B cell (primary cell): ENCODE measurements around the gene PNLIPRP1. TPM values are rescaled to one million over a fixed set of nuclear protein-coding genes. Genes with fewer than 3 reads are reported as not detected.

Experiments used
- ATAC-seq: fragments of 200-7000 bp; cut with Tn5 transposase; one replicate; pipeline ENCODE4 v1.10.0; 2021; ENCODE audit warnings: low read depth, mild to moderate bottlenecking, moderate number of reproducible peaks, moderate library complexity
- CTCF ChIA-PET: fragments of 350-600 bp; sonication (Branson Sonifier 250); formaldehyde crosslinking; loops from one replicate; lab custom pipeline; 2021; ENCODE audit warnings: antibody characterized with exemption, inconsistent platforms; lab: Charles Lee
- POLR2A ChIA-PET: fragments of 350-600 bp; sonication (Branson Sonifier 250); formaldehyde crosslinking; loops from one replicate; lab custom pipeline; 2021; ENCODE audit warnings: antibody characterized with exemption; lab: Charles Lee
- DNase-seq: peaks from one replicate; pipeline ENCODE4 v3.0.0; 2013
- H2AFZ ChIP-seq: 2 replicates; pipeline ENCODE4 v1.6.1; 2012; ENCODE audit warnings: mild to moderate bottlenecking, low read depth, low read length; ENCODE audit not compliant: insufficient read depth, poor library complexity, severe bottlenecking
- H3K27ac ChIP-seq, 2 donors: 1 replicate in 1 of 2; 2 replicates in 1 of 2; pipeline ENCODE4 v1.5.1; 2012 to 2013; ENCODE audit warnings: low read length in 2 of 2, mild to moderate bottlenecking in 2 of 2, moderate library complexity in 1 of 2
- H3K27me3 ChIP-seq, 4 experiments: fragments of 200-600 bp in 1 of 4; sonication (generic) in 1 of 4; replicated peaks in 1 of 4; 1 replicate in 2 of 4; 2 replicates in 2 of 4; pipeline versions ENCODE4 v1.6.1 to v1.7.0; 2013 to 2016; ENCODE audit warnings: low read length in 3 of 4, mild to moderate bottlenecking in 2 of 4, mixed read lengths in 1 of 4, moderate library complexity in 1 of 4; ENCODE audit not compliant: insufficient read depth in 4 of 4, control insufficient read depth in 3 of 4; ENCODE audit errors: control extremely low read depth in 1 of 4
- H3K36me3 ChIP-seq, 2 experiments: replicated peaks in 1 of 2; 1 replicate in 1 of 2; 2 replicates in 1 of 2; pipeline versions ENCODE4 v1.6.1 to v1.7.1; 2013; ENCODE audit warnings: low read length in 1 of 2; ENCODE audit not compliant: insufficient read depth in 2 of 2, control insufficient read depth in 1 of 2; ENCODE audit errors: control extremely low read depth in 1 of 2, extremely low read depth in 1 of 2
- H3K4me1 ChIP-seq, 2 donors: fragments of 200-600 bp in 1 of 2; sonication (generic) in 1 of 2; 1 replicate in 1 of 2; 2 replicates in 1 of 2; pipeline versions ENCODE4 v1.5.1 to v1.6.1; 2013 to 2017; ENCODE audit warnings: low read length in 2 of 2; ENCODE audit not compliant: control insufficient read depth in 2 of 2, insufficient read depth in 2 of 2
- H3K4me2 ChIP-seq: replicated peaks from 2 replicates; pipeline ENCODE3; 2012; ENCODE audit warnings: mild to moderate bottlenecking, low read depth, low read length; ENCODE audit not compliant: poor library complexity, severe bottlenecking
- H3K4me3 ChIP-seq, 5 experiments: fragments of 200-600 bp in 1 of 5; sonication (generic) in 1 of 5; 1 replicate in 3 of 5; 2 replicates in 2 of 5; pipeline versions ENCODE4 v1.5.1 to v1.7.0; 2011 to 2016; ENCODE audit warnings: low read length in 4 of 5, mild to moderate bottlenecking in 4 of 5, low read depth in 2 of 5, control low read depth in 1 of 5, moderate library complexity in 1 of 5; ENCODE audit not compliant: insufficient read depth in 1 of 5; ENCODE audit errors: control extremely low read depth in 1 of 5, extremely low read depth in 1 of 5
- H3K79me2 ChIP-seq: fragments of 200-600 bp; sonication (generic); one replicate; pipeline ENCODE4 v1.6.0; 2016; ENCODE audit warnings: low read length; ENCODE audit not compliant: control insufficient read depth, insufficient read depth
- H3K9ac ChIP-seq: fragments of 200-600 bp; sonication (generic); 2 replicates; pipeline ENCODE4 v1.6.1; 2017; ENCODE audit warnings: mild to moderate bottlenecking, low read length, moderate library complexity
- H3K9me3 ChIP-seq, 3 donors: one replicate each; pipeline versions ENCODE4 v1.6.1 to v1.7.1; 2013; ENCODE audit warnings: low read length in 2 of 3; ENCODE audit not compliant: control insufficient read depth in 2 of 3, insufficient read depth in 1 of 3; ENCODE audit errors: control extremely low read depth in 1 of 3
- H4K20me1 ChIP-seq: 2 replicates; pipeline ENCODE4 v1.6.0; 2012; ENCODE audit warnings: mild to moderate bottlenecking, low read length; ENCODE audit not compliant: insufficient read depth, control insufficient read depth, poor library complexity, severe bottlenecking
- H3K27ac Mint-ChIP-seq: one replicate; pipeline ENCODE4 v1.8.0; 2021; ENCODE audit warnings: mixed read lengths
- H3K27me3 Mint-ChIP-seq: one replicate; pipeline ENCODE4 v1.8.0; 2021; ENCODE audit warnings: mixed read lengths
- H3K4me1 Mint-ChIP-seq: one replicate; pipeline ENCODE4 v1.8.0; 2021; ENCODE audit warnings: mixed read lengths
- H3K4me3 Mint-ChIP-seq: one replicate; pipeline ENCODE4 v1.8.0; 2021; ENCODE audit warnings: mixed read lengths
- H3K9me3 Mint-ChIP-seq: one replicate; pipeline ENCODE4 v1.8.0; 2022; ENCODE audit warnings: mixed read lengths; ENCODE audit not compliant: insufficient read depth
- EZH2 ChIP-seq: IDR thresholded peaks from 2 replicates; pipeline ENCODE4 v1.6.1; 2012; ENCODE audit warnings: borderline replicate concordance, low read depth, mild to moderate bottlenecking, moderate library complexity, low read length; ENCODE audit not compliant: insufficient read depth, poor library complexity, severe bottlenecking
- WGBS: methylation state at CpG from one replicate; pipeline ENCODE4 v1.1.5; 2013; ENCODE audit warnings: missing lambda C conversion rate; ENCODE audit not compliant: insufficient coverage; 5-methylcytosine and 5-hydroxymethylcytosine counted together
- intact Hi-C: fragments of 100-400 bp; cut with micrococcal nuclease; formaldehyde crosslinking; loops from one replicate; pipeline ENCODE4 v1.10.0; 2022
- polyA plus RNA-seq: library from polyadenylated mRNA; depleted of rRNA; stranded (reverse); fragments of >200 nt; gene quantifications from 2 replicates; pipeline ENCODE4 v1.2.3, GENCODE V29; 2012
- total RNA-seq, 2 donors: library from RNA; stranded (reverse); fragments of 120-200 nt in 1 of 2; gene quantifications; 1 replicate in 1 of 2; 2 replicates in 1 of 2; pipeline versions ENCODE4 v1.2.3 to v1.2.4, GENCODE V29; 2013 to 2022
- TF ChIP-seq, protein P1 (sequence below): fragments of 200-600 bp; IDR thresholded peaks from one replicate; pipeline ENCODE4 v1.8.0; 2022; ENCODE audit warnings: antibody characterized with exemption, mild to moderate bottlenecking

Gene PNLIPRP1
- total and polyA plus RNA-seq, 2 donors (not counting 1 experiment from before 2014, with no cell fraction given) = not detected

DNA sequence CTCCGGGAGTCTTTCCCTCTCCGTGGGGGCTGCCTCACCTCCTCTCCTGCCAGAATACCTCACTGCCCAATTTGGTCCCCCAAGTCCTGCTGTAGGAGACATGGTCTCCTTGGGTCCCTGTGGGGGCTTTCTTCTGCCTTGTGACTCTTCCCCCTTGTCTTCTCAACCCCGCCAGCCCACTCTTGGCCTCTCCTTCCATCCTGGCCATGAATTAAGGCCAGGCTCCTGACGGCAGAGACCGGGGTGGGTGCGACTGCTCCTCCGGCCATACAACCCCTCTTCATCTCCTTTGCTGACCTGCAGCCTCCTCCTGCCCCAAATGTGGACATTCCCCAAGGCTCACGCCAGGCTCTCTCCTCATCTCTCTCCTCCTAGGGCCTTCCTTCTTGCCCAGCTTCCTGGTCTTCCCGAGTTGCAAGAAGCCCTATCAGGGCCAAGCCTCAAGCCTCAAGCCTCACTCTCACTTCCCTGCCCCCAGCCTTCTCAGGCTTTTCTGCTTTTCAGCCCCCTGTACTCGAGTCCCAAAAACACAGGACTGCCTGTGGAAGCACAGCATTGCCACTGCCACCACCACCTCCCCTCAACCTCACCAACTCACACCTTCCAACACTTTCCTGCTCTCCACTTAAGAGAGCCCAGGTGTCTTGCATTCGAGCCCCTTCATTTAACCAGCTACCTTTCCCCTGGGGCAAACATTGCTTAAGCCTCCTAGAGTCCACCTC is 31.3 kb downstream of the PNLIPRP1 start:
- 86% methylated on average over 11 of the region's 11 CpGs for WGBS
- peaks cover 0 to 4% (median 0%) of the 10 kb centered on the region in 3 donors for H3K9me3 ChIP-seq
- no peaks in the 10 kb centered on the region for H3K36me3 ChIP-seq
- POLR2A ChIA-PET = no interaction called here
- H3K9me3 Mint-ChIP-seq = no peaks in the 10 kb centered on the region
- H4K20me1 ChIP-seq = no peaks in the 10 kb centered on the region
- peaks cover 0 to 4% (median under 1%) of the 10 kb centered on the region in 4 experiments for H3K27me3 ChIP-seq
- H3K9ac ChIP-seq = no peak overlapping the region
- DNase-seq (no peak), ATAC-seq (no peak)
- no peak overlapping the region for H3K27ac ChIP-seq
- no peak overlapping the region for H3K4me3 ChIP-seq
- H3K79me2 ChIP-seq = no peaks in the 10 kb centered on the region
- no peaks in the 10 kb centered on the region for H3K4me1 Mint-ChIP-seq
- H3K27me3 Mint-ChIP-seq = peaks cover 13% of the 10 kb centered on the region
- intact Hi-C loops = no loop called here
- CTCF ChIA-PET = no interaction called here
- no peak overlapping the region for H3K4me2 ChIP-seq
- TF ChIP-seq, protein P1, sequence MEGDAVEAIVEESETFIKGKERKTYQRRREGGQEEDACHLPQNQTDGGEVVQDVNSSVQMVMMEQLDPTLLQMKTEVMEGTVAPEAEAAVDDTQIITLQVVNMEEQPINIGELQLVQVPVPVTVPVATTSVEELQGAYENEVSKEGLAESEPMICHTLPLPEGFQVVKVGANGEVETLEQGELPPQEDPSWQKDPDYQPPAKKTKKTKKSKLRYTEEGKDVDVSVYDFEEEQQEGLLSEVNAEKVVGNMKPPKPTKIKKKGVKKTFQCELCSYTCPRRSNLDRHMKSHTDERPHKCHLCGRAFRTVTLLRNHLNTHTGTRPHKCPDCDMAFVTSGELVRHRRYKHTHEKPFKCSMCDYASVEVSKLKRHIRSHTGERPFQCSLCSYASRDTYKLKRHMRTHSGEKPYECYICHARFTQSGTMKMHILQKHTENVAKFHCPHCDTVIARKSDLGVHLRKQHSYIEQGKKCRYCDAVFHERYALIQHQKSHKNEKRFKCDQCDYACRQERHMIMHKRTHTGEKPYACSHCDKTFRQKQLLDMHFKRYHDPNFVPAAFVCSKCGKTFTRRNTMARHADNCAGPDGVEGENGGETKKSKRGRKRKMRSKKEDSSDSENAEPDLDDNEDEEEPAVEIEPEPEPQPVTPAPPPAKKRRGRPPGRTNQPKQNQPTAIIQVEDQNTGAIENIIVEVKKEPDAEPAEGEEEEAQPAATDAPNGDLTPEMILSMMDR = no peak
- no peak for TF ChIP-seq EZH2
- no peak overlapping the region for H3K4me3 Mint-ChIP-seq
- no peaks in the 10 kb centered on the region for H3K4me1 ChIP-seq
- no peak overlapping the region for H2AFZ ChIP-seq
- no peak overlapping the region for H3K27ac Mint-ChIP-seq

DNA sequence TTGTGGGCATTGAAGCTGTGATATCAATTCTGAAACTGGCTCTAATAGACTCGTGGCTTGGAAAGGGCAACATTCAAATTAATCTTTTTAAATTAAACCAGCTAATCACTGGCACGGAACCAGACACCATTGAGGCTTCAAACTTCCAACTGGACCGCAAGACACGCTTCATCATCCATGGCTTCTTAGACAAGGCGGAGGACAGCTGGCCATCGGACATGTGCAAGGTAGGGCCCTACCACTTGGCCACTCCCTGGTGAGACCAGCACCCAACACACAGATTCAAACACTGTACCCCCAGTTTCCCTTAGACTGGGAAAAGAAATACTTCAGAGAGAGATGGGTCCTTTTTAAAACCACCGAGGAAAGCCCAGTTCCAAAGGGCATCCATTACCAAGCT is 35.1 kb downstream of the PNLIPRP1 start:
- Histone ChIP-seq H4K20me1 (no peaks in the 10 kb centered on the region), H3K79me2 (no peaks in the 10 kb centered on the region), H3K9ac (no peak overlapping the region), H3K36me3 (no peaks in the 10 kb centered on the region), H3K27me3 (peaks cover 0 to 4% (median under 1%) of the 10 kb centered on the region in 4 experiments), H3K4me3 (no peak overlapping the region), H3K4me1 (no peaks in the 10 kb centered on the region), H3K9me3 (peaks cover 0 to 3% (median 0%) of the 10 kb centered on the region in 3 donors), H3K27ac (no peak overlapping the region), H3K4me2 (no peak overlapping the region), H2AFZ (no peak overlapping the region)
- Mint-ChIP-seq H3K4me1 (no peaks in the 10 kb centered on the region), H3K27ac (no peak overlapping the region), H3K27me3 (peaks cover 19% of the 10 kb centered on the region), H3K9me3 (no peaks in the 10 kb centered on the region), H3K4me3 (no peak overlapping the region)
- intact Hi-C loops = no loop called here
- ATAC-seq = no peak
- ChIA-PET POLR2A (no interaction called here), CTCF (no interaction called here)
- no peak for DNase-seq
- WGBS = 90% methylated on average over 4 of the region's 7 CpGs
- no peak for TF ChIP-seq EZH2
- TF ChIP-seq, protein P1 = no peak
